ENCODE measurements around the gene ENTREP3. TPM values are rescaled to one million over a fixed set of nuclear protein-coding genes. Genes with fewer than 3 reads are reported as not detected.

ENTREP3 gene
- total RNA-seq, 4 donors from 2014 or later, result 5.6 to 12.0 (median 7.8) TPM

- peak; percentile 23 to 29 for DNase-seq
- peaks cover 0 to 4% of the 10 kb centered on the region in 2 donors for H3K36me3 ChIP-seq
- H3K27ac ChIP-seq, result peak overlapping the region; percentile 89 to 98 (median 95)
- intact Hi-C loops (cut with DNase I), result loop anchor here (5.0 kb wide), 2 partner anchors 68 to 338 kb away; partner anchors contain the start of gene RUSC1
- peaks cover 14 to 29% of the 10 kb centered on the region in 2 donors for H3K4me1 ChIP-seq
- H3K4me3 ChIP-seq (replicated peaks in 1 of 3), result peak overlapping the region; percentile 63 to 93 (median 78)
- 0 to 6% methylated on average over 7 to 10 of the region's 35 CpGs for WGBS, 2 donors
- no peaks in the 10 kb centered on the region for H3K9me3 ChIP-seq
- no peak for TF ChIP-seq POLR2A (IDR thresholded peaks at IDR 0.05)
- TF ChIP-seq CTCF (IDR thresholded peaks at IDR 0.05), result no peak
- H3K27me3 ChIP-seq, result no peaks in the 10 kb centered on the region
Measured at GRCh38 chr1:155254714-155255242, 505 bp downstream of the ENTREP3 start.

GRCh38 chr1:155254228-155254713 is 1.0 kb downstream of the ENTREP3 start:
- TF ChIP-seq POLR2A (IDR thresholded peaks at IDR 0.05) (no peak), CTCF (IDR thresholded peaks at IDR 0.05) (no peak)
- H3K4me3 ChIP-seq (replicated peaks in 1 of 3), result peak overlapping the region in 1 of 3 donors; percentile 93
- no peaks in the 10 kb centered on the region for H3K9me3 ChIP-seq
- peaks cover 14 to 29% of the 10 kb centered on the region in 2 donors for H3K4me1 ChIP-seq
- peaks cover 0 to 4% of the 10 kb centered on the region in 2 donors for H3K36me3 ChIP-seq
- 13 to 49% methylated on average over 4 to 7 of the region's 12 CpGs for WGBS, 2 donors
- DNase-seq, result no peak
- peak overlapping the region in 2 of 3 donors; percentile 13 to 95 for H3K27ac ChIP-seq
- H3K27me3 ChIP-seq, result no peaks in the 10 kb centered on the region
- intact Hi-C loops (cut with DNase I), result loop anchor here (5.0 kb wide), 1 partner anchor 338 kb away; no protein-coding TSS in a partner anchor

DNA sequence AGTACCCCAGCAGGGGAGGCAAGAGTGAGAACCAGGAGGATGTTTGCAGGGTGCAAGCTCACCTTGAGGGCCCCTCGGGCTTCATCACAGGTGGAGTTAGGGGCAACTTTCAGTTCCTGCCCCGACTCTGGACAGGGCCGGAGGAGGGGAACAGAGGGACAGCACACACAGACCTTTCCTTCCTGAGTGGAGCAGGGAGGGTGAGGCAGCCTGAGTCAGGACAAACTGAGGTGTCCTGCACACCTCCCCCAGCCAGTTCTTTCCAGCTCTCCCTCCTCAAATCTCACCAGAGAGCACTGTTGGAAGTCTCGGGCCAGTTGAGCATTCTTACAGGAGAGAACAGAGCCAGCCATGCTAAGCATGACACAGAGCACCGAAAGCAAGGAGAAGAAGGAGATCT is 1.5 kb downstream of the ENTREP3 start:
- Histone ChIP-seq H3K9me3 (no peaks in the 10 kb centered on the region), H3K27ac (no peak overlapping the region), H3K4me1 (peaks cover 14 to 29% of the 10 kb centered on the region in 2 donors), H3K36me3 (peaks cover 0 to 4% of the 10 kb centered on the region in 2 donors), H3K27me3 (no peaks in the 10 kb centered on the region), H3K4me3 (replicated peaks in 1 of 3) (no peak overlapping the region)
- TF ChIP-seq POLR2A (IDR thresholded peaks at IDR 0.05) (no peak), CTCF (IDR thresholded peaks at IDR 0.05) (no peak)
- intact Hi-C loops (cut with DNase I), result loop anchor here (5.0 kb wide), 1 partner anchor 339 kb away; no protein-coding TSS in a partner anchor
- no peak for DNase-seq
- WGBS, 2 donors, result 61 to 63% methylated on average over 5 of the region's 5 CpGs

DNA sequence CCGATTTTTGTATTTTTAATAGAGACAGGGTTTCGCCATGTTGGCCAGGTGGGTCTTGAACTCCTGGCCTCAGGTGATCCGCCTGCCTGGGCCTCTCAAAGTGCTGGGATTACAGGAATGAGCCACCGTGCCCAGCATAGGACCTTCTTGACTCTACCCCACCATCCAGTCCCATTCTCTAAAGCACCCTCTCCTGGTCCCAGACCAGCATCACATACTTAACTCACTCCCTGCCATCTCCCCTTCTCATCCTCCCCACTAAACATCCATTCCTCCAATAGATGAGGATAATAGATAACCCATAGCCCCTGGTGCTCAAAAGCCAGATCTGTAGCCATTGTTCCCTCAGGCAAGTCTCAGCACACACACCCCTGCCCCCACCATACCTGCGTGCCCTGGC is 2.1 kb downstream of the ENTREP3 start:
- H3K27me3 ChIP-seq, result no peaks in the 10 kb centered on the region
- no peak for DNase-seq
- H3K9me3 ChIP-seq, result no peaks in the 10 kb centered on the region
- intact Hi-C loops (cut with DNase I), result loop anchor here (5.0 kb wide), 1 partner anchor 339 kb away; no protein-coding TSS in a partner anchor
- no peak for TF ChIP-seq CTCF (IDR thresholded peaks at IDR 0.05)
- TF ChIP-seq POLR2A (IDR thresholded peaks at IDR 0.05), result no peak
- 90% methylated on average over 5 of the region's 5 CpGs for WGBS, 2 donors
- no peak overlapping the region for H3K4me3 ChIP-seq (replicated peaks in 1 of 3)
- H3K36me3 ChIP-seq, result peaks cover 0 to 3% of the 10 kb centered on the region in 2 donors
- peaks cover 14 to 29% of the 10 kb centered on the region in 2 donors for H3K4me1 ChIP-seq
- no peak overlapping the region for H3K27ac ChIP-seq

GRCh38 chr1:155251566-155251965 is 3.7 kb downstream of the ENTREP3 start:
- no peaks in the 10 kb centered on the region for H3K9me3 ChIP-seq
- intact Hi-C loops (cut with DNase I), result loop anchor here (5.0 kb wide), 1 partner anchor 341 kb away; no protein-coding TSS in a partner anchor
- TF ChIP-seq POLR2A (IDR thresholded peaks at IDR 0.05), result no peak
- no peak for TF ChIP-seq CTCF (IDR thresholded peaks at IDR 0.05)
- no peak for DNase-seq
- peaks cover 0 to 4% of the 10 kb centered on the region in 2 donors for H3K36me3 ChIP-seq
- H3K4me1 ChIP-seq, result peaks cover 14 to 29% of the 10 kb centered on the region in 2 donors
- no peak overlapping the region for H3K27ac ChIP-seq
- H3K4me3 ChIP-seq (replicated peaks in 1 of 3), result no peak overlapping the region
- 74 to 86% methylated on average over 3 to 7 of the region's 7 CpGs for WGBS, 2 donors
- no peaks in the 10 kb centered on the region for H3K27me3 ChIP-seq

Measured in thyroid gland (tissue), 4 donors.